Measurements from ENCODE around the gene DUSP12. TPM values are rescaled to one million over a fixed set of nuclear protein-coding genes. Genes with fewer than 3 reads are reported as not detected.
A peak's percentile ranks its signal among the peaks of the same experiment; 100 is the strongest.

The DUSP12 gene
- total RNA-seq, result 10 to 100 TPM; 10.5 to 17.7 TPM

- DNase-seq, result peak; percentile 94
- Histone ChIP-seq H3K9me3 (no peaks in the 10 kb centered on the region), H3K9ac (ENCODE audit: low read depth in 2 of 2, low read length in 2 of 2) (peak within 1 kb of the TSS; percentile 93 to 95), H3K36me3 (peaks cover 6% of the 10 kb centered on the region), H3K4me1 (no peaks in the 10 kb centered on the region), H3K27me3 (no peaks in the 10 kb centered on the region), H3K27ac (peak within 1 kb of the TSS; percentile 85), H3K4me3 (peak within 1 kb of the TSS; percentile 80)
- no peak for TF ChIP-seq CTCF (IDR thresholded peaks at IDR 0.05)
- intact Hi-C loops (cut with DNase I), result no loop called here
Observed at GRCh38 chr1:161749509-161750407, at the start of gene DUSP12. Gene DUSP12, plus strand, starts transcription at chr1:161749786. Its CDS starts 16 bp downstream, at chr1:161749802.

DNA sequence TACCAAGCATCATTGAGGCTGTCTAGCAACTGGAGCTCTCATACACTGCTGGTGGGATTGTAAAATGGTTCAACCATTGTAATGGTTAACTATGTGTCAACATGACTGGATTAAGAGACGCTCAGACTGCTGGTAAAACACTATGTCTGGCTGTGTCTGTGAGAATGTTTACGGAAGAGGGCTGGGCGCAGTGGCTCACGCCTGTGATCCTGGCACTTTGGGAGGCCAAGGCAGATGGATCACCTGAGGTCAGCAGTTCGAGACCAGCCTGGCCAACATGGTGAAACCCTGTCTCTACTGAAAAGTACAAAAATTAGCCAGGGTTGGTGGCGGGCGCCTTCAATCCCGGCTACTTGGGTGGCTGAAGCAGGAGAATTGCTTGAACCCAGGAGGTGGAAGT is 47.3 kb upstream of the DUSP12 start:
- no peaks in the 10 kb centered on the region for H3K36me3 ChIP-seq
- H3K4me3 ChIP-seq, result no peak overlapping the region
- no peak overlapping the region for H3K27ac ChIP-seq
- TF ChIP-seq CTCF (IDR thresholded peaks at IDR 0.05), result no peak
- no peaks in the 10 kb centered on the region for H3K4me1 ChIP-seq
- peak; percentile 58 for DNase-seq
- intact Hi-C loops (cut with DNase I), result no loop called here
- no peaks in the 10 kb centered on the region for H3K27me3 ChIP-seq
- H3K9ac ChIP-seq (ENCODE audit: low read depth in 2 of 2, low read length in 2 of 2), result no peak overlapping the region
- H3K9me3 ChIP-seq, result no peaks in the 10 kb centered on the region

GRCh38 chr1:161705537-161705936 is 44.0 kb upstream of the DUSP12 start:
- Histone ChIP-seq H3K9ac (ENCODE audit: low read depth in 2 of 2, low read length in 2 of 2) (no peak overlapping the region), H3K27me3 (no peaks in the 10 kb centered on the region), H3K4me1 (no peaks in the 10 kb centered on the region), H3K4me3 (no peak overlapping the region), H3K36me3 (no peaks in the 10 kb centered on the region), H3K27ac (no peak overlapping the region), H3K9me3 (no peaks in the 10 kb centered on the region)
- no peak for DNase-seq
- TF ChIP-seq CTCF (IDR thresholded peaks at IDR 0.05), result no peak
- intact Hi-C loops (cut with DNase I), result no loop called here

- Histone ChIP-seq H3K27ac (no peak overlapping the region), H3K27me3 (no peaks in the 10 kb centered on the region), H3K9ac (ENCODE audit: low read depth in 2 of 2, low read length in 2 of 2) (no peak overlapping the region), H3K9me3 (no peaks in the 10 kb centered on the region), H3K4me1 (no peaks in the 10 kb centered on the region), H3K4me3 (no peak overlapping the region), H3K36me3 (no peaks in the 10 kb centered on the region)
- intact Hi-C loops (cut with DNase I), result no loop called here
- no peak for TF ChIP-seq CTCF (IDR thresholded peaks at IDR 0.05)
- DNase-seq, result no peak
Observed at GRCh38 chr1:161706113-161706481, 43.5 kb upstream of the DUSP12 start.

DNA sequence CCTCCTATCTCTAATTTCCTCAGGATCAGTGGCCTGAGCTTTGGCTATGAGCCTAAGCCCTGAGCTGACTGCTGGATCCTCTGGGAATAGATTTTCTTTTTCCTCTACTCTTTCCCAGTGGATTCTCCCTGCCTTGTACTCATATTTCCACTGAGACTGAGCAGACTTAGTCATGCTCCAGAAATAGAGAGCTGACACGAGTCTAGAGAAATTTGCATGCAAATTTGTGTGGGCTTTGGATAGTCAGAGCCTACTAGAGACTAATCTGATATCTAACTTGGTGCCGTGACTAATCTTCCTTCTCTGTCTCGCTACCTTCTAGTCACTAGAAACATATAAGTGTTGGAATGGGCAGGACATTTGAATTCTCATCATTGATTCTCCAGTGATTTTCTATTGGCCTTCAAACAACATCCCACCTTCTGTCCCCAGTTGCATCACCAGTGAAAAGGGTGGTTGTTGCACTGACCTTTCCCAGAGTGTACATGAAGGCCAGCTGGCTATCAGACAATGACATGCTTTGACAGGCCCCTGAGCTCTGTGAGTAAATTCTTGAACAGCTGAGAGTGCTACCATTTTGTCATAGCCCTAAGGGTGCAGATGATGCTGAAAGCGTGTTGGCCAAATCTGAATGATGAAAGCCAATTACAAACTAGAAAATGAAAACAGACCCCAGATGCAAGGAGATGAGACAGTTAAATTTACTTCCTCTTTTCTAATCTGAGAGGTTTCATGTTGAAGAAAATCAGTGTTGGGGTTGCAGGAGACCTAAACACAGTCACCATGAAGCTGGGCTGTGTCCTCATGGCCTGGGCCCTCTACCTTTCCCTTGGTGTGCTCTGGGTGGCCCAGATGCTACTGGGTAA is 42.9 kb upstream of the DUSP12 start, which contains the start of gene FCRLA:
Gene FCRLA, plus strand, starts transcription at position 748 of the 866 bp plus-strand sequence. Its CDS starts 36 bp downstream, at position 784.
- intact Hi-C loops (cut with DNase I), result no loop called here
- no peaks in the 10 kb centered on the region for H3K36me3 ChIP-seq
- H3K27ac ChIP-seq, result no peak within 1 kb of the TSS
- H3K27me3 ChIP-seq, result no peaks in the 10 kb centered on the region
- H3K9ac ChIP-seq (ENCODE audit: low read depth in 2 of 2, low read length in 2 of 2), result no peak within 1 kb of the TSS
- no peak within 1 kb of the TSS for H3K4me3 ChIP-seq
- no peaks in the 10 kb centered on the region for H3K9me3 ChIP-seq
- DNase-seq, result no peak
- TF ChIP-seq CTCF (IDR thresholded peaks at IDR 0.05), result no peak
- no peaks in the 10 kb centered on the region for H3K4me1 ChIP-seq
